Measurements from ENCODE around the gene CASP2.
"Not testable (repeated sequence)": the region's sequence is repeated elsewhere in the genome, so short reads cannot be mapped to it uniquely, and the experiment has no call there.

Gene CASP2

GRCh38 chr7:143287935-143288826 is at the start of gene CASP2:
Gene CASP2 (plus strand): TSS chr7:143288351. CDS start chr7:143288456, 105 bp downstream.
- DNase-seq = peak; percentile 95 to 96

GRCh38 chr7:143239813-143240212 is 48.3 kb upstream of the CASP2 start:
- no peak for DNase-seq

GRCh38 chr7:143240291-143241168 is 47.6 kb upstream of the CASP2 start:
- peak; percentile 5 to 41 for DNase-seq

GRCh38 chr7:143242306-143242705 is 45.8 kb upstream of the CASP2 start:
- no peak for DNase-seq

- DNase-seq = no peak
These were observed 45.0 kb upstream of the CASP2 start for GRCh38 chr7:143243111-143243510.

GRCh38 chr7:143243614-143244013 is 44.5 kb upstream of the CASP2 start:
- no peak for DNase-seq

- DNase-seq = no peak
These were observed 43.8 kb upstream of the CASP2 start for GRCh38 chr7:143244321-143244720.

- DNase-seq = no peak
These were observed 43.0 kb upstream of the CASP2 start for GRCh38 chr7:143245123-143245522.

GRCh38 chr7:143247372-143247771 is 40.8 kb upstream of the CASP2 start:
- no peak for DNase-seq

- DNase-seq = no peak
These were observed 39.3 kb upstream of the CASP2 start for GRCh38 chr7:143248761-143249354.

GRCh38 chr7:143250199-143250598 is 38.0 kb upstream of the CASP2 start:
- no peak for DNase-seq

GRCh38 chr7:143250822-143251221 is 37.3 kb upstream of the CASP2 start:
- DNase-seq = no peak

GRCh38 chr7:143252006-143252405 is 36.1 kb upstream of the CASP2 start:
- no peak for DNase-seq

GRCh38 chr7:143255564-143255963 is 32.6 kb upstream of the CASP2 start:
- DNase-seq = no peak

- no peak for DNase-seq
These were observed 31.8 kb upstream of the CASP2 start for GRCh38 chr7:143256325-143256724.

- no peak for DNase-seq
These were observed 31.2 kb upstream of the CASP2 start for GRCh38 chr7:143256932-143257331.

GRCh38 chr7:143257501-143257900 is 30.6 kb upstream of the CASP2 start:
- no peak for DNase-seq

- DNase-seq = no peak
These were observed 29.3 kb upstream of the CASP2 start for GRCh38 chr7:143258831-143259230.

GRCh38 chr7:143259765-143260164 is 28.4 kb upstream of the CASP2 start:
- no peak for DNase-seq

GRCh38 chr7:143261901-143262300 is 26.2 kb upstream of the CASP2 start:
- DNase-seq = no peak

GRCh38 chr7:143263266-143264195 is 24.6 kb upstream of the CASP2 start, which contains the start of gene GSTK1:
Gene GSTK1 (plus strand): TSS chr7:143263441. CDS start chr7:143263514, 73 bp downstream.
- no peak for DNase-seq

GRCh38 chr7:143264196-143264568 is 24.0 kb upstream of the CASP2 start:
- DNase-seq = not testable (repeated sequence)
